Parietal lobe (tissue), 1 donor: Measurements from ENCODE around the gene BCKDK. TPM values are rescaled to one million over a fixed set of nuclear protein-coding genes. Genes with fewer than 3 reads are reported as not detected.

ENCODE experiments used
- total RNA-seq: library from RNA; depleted of rRNA; stranded (reverse); fragments of >200 nt; gene quantifications from one replicate; pipeline ENCODE4 v1.2.3, GENCODE V29; 2014

The BCKDK gene
- total RNA-seq, result 21.6 TPM

DNA sequence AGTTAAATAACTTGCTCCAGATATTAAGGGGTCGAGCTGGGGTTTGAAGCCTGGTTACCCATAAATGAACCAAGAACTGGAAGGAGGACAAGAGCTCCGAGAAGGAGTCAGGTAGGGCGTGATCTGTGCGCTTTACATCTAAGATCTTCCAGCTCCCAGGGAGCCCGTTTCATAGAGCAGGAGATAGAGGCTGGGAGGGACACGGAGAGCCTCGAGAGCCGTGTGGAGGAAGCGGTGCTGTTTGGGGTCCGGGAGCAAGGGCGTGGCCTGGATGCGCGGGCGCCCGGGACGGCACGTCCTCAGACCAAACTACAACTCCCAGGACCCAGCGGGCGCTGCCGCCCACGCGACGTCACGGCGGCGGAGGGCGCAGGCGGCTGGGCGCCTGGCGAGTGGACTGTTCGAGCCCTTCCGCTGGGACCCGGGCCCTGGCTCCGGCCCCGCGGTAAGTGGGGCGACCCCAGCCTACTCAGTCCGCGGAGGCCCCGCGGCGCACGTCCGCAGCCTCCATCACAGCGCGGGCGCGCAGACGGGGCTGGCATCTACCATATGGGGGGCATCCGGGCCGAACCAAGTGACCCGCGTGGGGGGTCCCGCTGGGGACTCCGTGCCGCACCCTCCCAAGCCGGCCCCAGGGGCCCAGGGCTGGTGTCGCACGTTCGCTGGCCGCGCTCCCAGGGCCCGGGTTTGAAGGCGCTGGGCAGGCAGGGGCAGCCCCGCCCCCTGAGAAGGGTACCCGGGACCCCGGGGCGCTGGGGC lies at the start of gene BCKDK:
Gene BCKDK, plus strand, starts transcription at position 352 of the 759 bp plus-strand sequence. CDS start 838 bp downstream, outside the sequence.

DNA sequence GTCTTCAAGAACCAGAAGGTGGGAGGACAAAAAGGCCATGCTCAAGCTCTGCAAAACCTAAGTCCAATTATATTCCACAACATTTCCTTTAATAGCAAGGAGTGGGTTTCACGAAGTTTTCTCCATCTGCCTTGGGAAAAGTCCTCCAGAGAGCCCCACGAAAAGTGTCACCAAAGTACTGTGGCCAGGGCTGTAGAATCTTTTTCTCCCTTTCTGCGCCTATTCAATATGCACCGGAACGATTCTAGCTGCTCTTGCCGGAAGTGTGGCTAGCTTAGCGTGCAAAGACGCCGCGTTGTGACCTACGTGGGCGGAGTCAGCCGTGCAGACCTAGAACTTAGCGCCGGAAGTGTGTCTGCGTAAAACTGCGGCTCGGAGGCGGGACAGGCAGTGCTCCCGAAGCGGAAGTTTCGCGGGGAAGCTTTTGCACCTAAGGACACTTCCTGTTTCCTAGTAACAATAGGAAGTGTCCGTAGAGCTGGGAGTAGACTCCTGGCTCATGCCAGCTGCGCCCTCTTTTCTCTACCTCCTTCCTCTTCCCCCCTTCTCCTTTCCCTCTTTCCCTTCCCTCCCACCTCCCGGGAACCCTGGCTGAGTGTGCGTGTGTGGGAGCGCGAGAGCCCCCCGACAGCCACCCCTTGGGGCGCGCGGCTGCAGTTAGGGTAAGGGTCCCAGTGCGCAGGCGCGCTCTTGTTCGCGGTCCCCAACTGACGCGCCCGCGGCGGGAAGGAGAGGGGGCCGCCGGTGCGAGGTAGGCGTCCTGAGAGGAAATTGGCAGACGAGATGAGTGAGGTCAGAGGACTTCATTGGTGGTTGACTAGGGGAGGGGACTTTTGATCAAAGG lies 34.0 kb upstream of the BCKDK start, which contains the start of the genes ZNF646 and ZNF668:
Gene ZNF646, plus strand, starts transcription at position 453 of the 844 bp plus-strand sequence. CDS start 1,903 bp downstream, outside the sequence.
Gene ZNF668, minus strand, starts transcription at position 271 of the 844 bp plus-strand sequence. CDS start 9,781 bp downstream, outside the sequence.

DNA sequence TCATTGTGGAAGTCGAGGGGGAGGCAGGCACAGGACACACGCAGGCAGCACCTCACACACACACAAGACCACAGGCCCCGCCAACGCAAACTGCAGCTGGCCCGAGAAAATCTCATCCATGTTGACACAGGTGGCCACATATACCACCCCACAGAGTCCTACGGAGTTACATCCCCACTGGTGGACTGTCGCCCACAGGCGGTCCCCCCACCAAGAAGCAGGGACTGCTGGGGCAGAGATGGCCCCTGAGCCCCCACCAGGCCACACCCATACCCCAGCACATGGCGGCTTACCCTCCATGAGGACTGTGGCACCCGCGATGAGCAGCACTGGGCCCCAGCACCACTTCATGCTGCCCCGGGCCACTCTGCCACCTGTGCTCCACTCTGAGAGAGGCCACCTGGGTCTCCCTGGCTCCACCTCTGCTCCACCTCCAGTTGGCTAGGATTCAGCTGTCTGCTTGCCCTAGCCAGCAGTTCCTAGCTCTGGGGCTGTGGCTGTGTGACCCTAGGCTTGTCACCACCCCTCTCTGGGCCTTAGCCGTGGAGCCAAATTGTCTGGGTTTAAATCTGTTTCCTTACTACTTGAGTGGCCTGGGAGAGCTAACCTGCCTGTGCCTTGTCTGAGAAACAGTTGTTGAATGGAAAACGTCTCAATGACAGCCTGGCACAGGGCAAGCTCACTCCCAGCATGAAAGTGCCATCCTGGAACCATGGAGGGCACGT lies 19.6 kb upstream of the BCKDK start, which contains the start of gene PRSS53:
Gene PRSS53, minus strand, starts transcription at position 485 of the 725 bp plus-strand sequence. Its CDS starts 134 bp downstream, at position 351.

DNA sequence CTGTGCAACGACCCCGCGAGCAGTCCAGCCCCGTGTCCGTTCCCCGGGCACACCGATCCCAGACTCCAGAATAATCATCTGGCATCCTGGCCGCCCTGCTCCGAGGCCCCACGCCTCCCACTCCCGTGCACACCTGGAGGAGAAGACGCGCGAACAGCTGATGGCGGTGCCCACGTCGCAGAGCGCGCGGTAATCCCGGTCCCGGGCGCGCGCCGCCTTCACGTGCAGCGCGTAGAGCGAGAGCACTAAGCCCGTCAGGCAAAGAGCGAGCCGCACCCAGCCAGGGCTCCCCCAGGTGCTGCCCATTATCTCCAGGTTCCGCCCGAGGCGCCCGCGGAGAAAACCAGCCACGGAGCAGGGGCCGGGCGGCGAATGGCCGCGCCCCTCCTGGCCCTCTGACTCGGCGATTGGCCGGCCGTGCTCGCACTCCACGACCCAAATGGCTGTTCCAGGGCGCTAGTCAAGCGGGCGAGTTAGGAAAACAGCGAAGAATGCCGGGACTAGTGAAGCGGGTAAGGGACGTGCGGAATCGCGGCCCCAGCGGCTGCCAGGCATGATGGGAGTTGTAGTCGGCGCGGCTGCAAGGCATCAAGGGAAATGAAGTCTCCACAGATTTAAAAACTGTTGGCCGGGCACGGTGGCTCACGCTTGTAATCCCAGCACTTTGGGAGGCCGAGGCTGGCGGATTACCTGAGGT lies 13.6 kb upstream of the BCKDK start, which contains the start of gene VKORC1:
Gene VKORC1, minus strand, starts transcription at position 374 of the 697 bp plus-strand sequence. Its CDS starts 68 bp downstream, at position 306.

DNA sequence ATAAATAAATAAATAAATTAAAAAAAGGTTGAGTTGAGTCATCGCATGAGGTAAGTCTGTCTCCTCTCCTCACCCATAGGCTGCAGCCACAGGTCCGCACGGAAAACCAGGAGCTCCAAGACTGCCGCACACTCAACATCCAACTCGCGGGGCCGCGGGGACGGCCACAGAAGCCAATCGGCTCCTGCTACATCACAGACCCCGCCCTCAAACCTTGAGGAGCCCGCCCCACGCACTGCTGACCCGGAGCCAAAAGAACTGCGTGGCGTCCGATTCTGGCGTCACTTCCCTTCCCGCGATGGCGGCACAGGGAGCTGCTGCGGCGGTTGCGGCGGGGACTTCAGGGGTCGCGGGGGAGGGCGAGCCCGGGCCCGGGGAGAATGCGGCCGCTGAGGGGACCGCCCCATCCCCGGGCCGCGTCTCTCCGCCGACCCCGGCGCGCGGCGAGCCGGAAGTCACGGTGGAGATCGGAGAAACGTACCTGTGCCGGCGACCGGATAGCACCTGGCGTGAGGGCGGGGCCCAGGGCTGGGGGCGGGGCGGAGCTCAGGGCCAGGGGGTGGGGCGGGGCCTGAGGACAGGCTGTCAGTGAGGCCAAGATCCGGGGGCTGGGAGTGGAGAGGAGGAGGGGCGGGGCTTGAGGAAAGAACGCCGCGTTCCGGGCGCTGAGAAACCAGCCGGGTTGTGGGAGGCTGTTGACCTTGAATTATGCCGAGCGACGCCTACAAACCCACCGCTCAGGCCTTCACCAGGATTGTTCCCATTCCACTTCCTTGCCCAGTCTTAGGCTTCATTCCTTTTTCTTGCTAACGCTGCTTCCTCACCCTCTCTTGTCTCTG lies 9.4 kb downstream of the BCKDK start, which contains the start of gene KAT8:
Gene KAT8, plus strand, starts transcription at position 281 of the 839 bp plus-strand sequence. Its CDS starts 18 bp downstream, at position 299.

DNA sequence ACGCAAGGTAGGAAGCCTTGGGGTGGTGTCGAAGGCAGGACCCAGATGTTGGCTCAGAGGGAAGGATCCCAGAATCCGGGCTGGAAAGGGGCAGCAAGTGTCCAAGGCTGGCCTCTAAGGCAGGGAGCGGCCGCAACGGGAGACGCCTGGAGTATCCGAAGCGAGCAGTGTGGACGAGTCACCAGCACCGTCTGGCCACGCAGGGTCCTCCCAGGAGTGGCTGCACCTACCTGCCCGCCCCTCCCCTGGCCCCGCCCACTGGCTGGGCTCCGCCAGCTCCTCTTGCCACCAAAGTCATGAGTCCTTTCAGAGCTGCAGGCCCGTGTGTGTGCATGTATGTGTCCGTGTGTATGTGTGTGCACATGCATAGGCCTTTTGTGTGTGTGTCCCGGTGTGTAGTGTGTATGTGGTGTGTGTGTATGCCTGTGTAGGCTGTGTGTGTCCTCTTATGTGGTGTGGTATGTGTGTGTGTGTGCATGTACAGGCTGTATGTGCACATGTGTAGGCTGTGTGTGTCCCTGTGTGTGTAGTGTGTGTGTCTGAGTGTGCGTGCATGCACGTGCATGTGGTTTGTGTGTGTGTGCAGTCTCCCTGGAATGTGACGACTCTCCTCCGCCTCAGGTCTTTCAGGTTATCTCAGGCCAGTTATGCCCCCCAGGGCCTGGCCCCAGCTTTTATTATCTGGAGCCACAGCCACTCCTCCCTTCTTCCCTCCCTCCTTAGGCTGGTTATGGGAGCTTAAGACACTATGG lies 27.5 kb downstream of the BCKDK start, which contains the start of gene PRSS8:
Gene PRSS8, minus strand, starts transcription at position 193 of the 752 bp plus-strand sequence. CDS start 229 bp downstream, outside the sequence.

DNA sequence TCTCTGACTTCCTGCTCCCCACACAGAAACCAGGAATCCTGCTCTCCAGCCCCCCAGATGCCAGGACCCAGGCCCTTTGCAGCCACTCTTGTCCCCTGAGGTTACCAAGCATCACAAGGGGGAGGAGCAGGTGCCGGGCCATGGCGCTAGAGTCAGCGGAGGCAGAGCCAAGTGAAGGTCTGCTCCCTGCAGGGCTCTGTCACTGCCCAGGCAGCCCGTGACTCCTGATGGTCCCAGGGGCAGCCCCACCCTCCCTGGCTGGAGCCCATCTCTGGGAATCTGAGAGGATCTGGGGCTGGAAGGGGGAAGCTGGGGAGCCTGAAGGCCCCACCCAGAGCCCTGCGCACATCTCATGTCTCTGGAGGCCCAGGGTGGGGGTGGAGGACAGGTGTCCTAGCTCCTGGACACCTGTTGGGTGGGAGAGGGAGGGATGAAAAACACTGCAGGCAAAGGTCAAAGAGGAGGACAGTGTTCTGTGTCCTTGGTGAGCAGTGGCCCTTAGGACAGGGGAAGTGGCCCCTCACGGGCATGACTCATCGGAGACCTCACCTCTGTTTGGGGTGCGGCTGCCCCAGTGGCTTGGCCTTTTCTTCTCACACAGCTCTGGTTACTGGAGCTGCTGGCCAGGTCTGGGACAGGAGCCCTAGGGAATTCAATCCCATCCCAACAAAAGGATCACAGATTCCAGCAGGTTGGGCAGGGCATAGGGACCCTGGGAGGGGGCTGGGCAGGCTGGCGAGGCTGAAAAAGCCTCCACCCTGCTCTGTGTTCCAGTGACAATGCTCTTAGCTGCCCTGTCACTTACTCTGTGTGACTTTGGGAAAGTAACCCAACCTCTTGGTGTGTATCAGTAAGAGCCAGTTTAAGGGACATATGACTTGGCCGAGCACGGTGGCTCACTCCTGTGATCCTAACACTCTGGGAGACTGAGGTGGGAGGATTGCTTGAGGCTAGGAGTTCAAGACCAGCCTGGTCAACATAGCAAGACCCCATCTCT lies 42.0 kb downstream of the BCKDK start, which contains the start of gene PRSS36:
Gene PRSS36, minus strand, starts transcription at position 173 of the 997 bp plus-strand sequence. Its CDS starts 31 bp downstream, at position 142.

Other genes starting within 250 kb of the BCKDK start
- gene BCL7C, start 214.3 kb upstream of the BCKDK start, total RNA-seq, result 47.3 TPM
- 0.31 TPM for gene CTF1, start 211.8 kb upstream of the BCKDK start, total RNA-seq
- 45.4 TPM for gene FBXL19, start 184.8 kb upstream of the BCKDK start, total RNA-seq
- 3.8 TPM for gene ORAI3, start 159.3 kb upstream of the BCKDK start, total RNA-seq
- gene SETD1A, start 150.6 kb upstream of the BCKDK start, total RNA-seq, result 5.0 TPM
- gene HSD3B7, start 123.2 kb upstream of the BCKDK start, total RNA-seq, result 0.94 TPM
- 31.6 TPM for gene STX1B, start 97.7 kb upstream of the BCKDK start, total RNA-seq
- gene STX4, start 74.8 kb upstream of the BCKDK start, total RNA-seq, result 26.3 TPM
- gene ZNF668, start 34.1 kb upstream of the BCKDK start, total RNA-seq, result 10.3 TPM
- 20.3 TPM for gene ZNF646, start 34.0 kb upstream of the BCKDK start, total RNA-seq
- gene PRSS53, start 19.4 kb upstream of the BCKDK start, total RNA-seq, result 8.1 TPM
- gene VKORC1, start 13.6 kb upstream of the BCKDK start, total RNA-seq, result 39.4 TPM
- gene KAT8, start 9.3 kb downstream of the BCKDK start, total RNA-seq, result 49.5 TPM
- not detected for gene PRSS8, start 27.3 kb downstream of the BCKDK start, total RNA-seq
- gene PRSS36, start 41.7 kb downstream of the BCKDK start, total RNA-seq, result 0.31 TPM
- gene FUS, start 71.8 kb downstream of the BCKDK start, total RNA-seq, result 119 TPM
- gene PYCARD, start 94.4 kb downstream of the BCKDK start, total RNA-seq, result 1.3 TPM
- gene TRIM72, start 105.7 kb downstream of the BCKDK start, total RNA-seq, result 0.63 TPM
- gene PYDC1, start 108.7 kb downstream of the BCKDK start, total RNA-seq, result not detected
- gene ITGAM, start 151.6 kb downstream of the BCKDK start, total RNA-seq, result 1.3 TPM
- 1.3 TPM for gene ITGAX, start 246.8 kb downstream of the BCKDK start, total RNA-seq